Measurements from ENCODE around the gene KCNT1. TPM values are rescaled to one million over a fixed set of nuclear protein-coding genes. Genes with fewer than 3 reads are reported as not detected.

Gene KCNT1
- total RNA-seq, 4 donors from 2014 or later = 0.06 to 0.17 TPM; not detected in 2

GRCh38 chr9:135745189-135745588, 43.2 kb downstream of the KCNT1 start:
- Histone ChIP-seq H3K9me3 (no peaks in the 10 kb centered on the region), H3K27me3 (peaks cover 0 to 96% (median 0%) of the 10 kb centered on the region in 4 donors), H3K4me3 (no peak overlapping the region), H3K36me3 (no peaks in the 10 kb centered on the region), H3K4me1 (peaks cover 0 to 7% (median 0%) of the 10 kb centered on the region in 4 donors), H3K27ac (replicated peaks in 1 of 4) (no peak overlapping the region)
- no peak for TF ChIP-seq EP300 (IDR thresholded peaks at IDR 0.05)
- TF ChIP-seq POLR2AphosphoS5 (IDR thresholded peaks at IDR 0.05) = no peak
- no peak for TF ChIP-seq POLR2A (IDR thresholded peaks at IDR 0.05; ENCODE audit: low read depth)
- TF ChIP-seq, protein P1, sequence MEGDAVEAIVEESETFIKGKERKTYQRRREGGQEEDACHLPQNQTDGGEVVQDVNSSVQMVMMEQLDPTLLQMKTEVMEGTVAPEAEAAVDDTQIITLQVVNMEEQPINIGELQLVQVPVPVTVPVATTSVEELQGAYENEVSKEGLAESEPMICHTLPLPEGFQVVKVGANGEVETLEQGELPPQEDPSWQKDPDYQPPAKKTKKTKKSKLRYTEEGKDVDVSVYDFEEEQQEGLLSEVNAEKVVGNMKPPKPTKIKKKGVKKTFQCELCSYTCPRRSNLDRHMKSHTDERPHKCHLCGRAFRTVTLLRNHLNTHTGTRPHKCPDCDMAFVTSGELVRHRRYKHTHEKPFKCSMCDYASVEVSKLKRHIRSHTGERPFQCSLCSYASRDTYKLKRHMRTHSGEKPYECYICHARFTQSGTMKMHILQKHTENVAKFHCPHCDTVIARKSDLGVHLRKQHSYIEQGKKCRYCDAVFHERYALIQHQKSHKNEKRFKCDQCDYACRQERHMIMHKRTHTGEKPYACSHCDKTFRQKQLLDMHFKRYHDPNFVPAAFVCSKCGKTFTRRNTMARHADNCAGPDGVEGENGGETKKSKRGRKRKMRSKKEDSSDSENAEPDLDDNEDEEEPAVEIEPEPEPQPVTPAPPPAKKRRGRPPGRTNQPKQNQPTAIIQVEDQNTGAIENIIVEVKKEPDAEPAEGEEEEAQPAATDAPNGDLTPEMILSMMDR (IDR thresholded peaks at IDR 0.05) = no peak
- DNase-seq (ENCODE audit: extremely low spot score) = no peak
- intact Hi-C loops (cut with DNase I) = no loop called here
- 93% methylated on average over 15 of the region's 21 CpGs for WGBS

DNA sequence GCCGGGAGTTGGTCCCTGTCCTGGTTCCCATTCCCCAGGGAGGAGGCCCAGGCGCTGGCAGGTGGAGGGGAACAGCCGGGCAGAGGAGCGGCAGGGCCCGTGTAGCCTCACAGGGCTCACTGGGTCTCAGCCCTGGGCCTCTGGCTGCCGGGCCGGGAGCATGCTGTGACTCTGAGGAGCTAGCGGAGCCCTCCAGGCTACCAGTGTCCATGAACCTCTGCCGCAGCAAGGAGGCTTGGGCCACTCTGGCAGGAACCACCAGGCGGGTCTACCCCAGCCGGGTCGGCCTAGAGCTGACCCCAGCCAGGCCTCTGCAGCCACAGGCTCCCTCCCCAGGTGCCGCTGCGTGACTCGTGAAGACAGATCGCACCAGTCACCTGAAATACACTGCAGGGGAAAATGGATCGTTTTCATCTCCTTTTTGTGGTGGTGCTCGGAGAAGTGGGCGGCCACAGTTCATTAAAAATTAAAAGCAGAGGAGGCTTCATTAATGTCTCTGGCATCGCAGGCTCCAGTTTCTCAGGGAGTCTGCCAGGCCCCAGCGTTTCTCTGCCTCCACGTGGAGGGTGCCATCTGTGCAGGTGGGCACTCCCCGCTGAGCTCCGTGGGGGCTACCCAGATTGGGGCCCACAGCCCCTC, 43.8 kb downstream of the KCNT1 start:
- Histone ChIP-seq H3K4me1 (peaks cover 0 to 7% (median 0%) of the 10 kb centered on the region in 4 donors), H3K36me3 (no peaks in the 10 kb centered on the region), H3K27me3 (peaks cover 0 to 96% (median 0%) of the 10 kb centered on the region in 4 donors), H3K27ac (replicated peaks in 1 of 4) (no peak overlapping the region), H3K4me3 (no peak overlapping the region), H3K9me3 (no peaks in the 10 kb centered on the region)
- intact Hi-C loops (cut with DNase I) = no loop called here
- 79% methylated on average over 22 of the region's 24 CpGs for WGBS
- no peak for DNase-seq (ENCODE audit: extremely low spot score)
- TF ChIP-seq POLR2A (IDR thresholded peaks at IDR 0.05; ENCODE audit: low read depth) (no peak), POLR2AphosphoS5 (IDR thresholded peaks at IDR 0.05) (no peak), EP300 (IDR thresholded peaks at IDR 0.05) (no peak)
- TF ChIP-seq, protein P1 (IDR thresholded peaks at IDR 0.05) = no peak

DNA sequence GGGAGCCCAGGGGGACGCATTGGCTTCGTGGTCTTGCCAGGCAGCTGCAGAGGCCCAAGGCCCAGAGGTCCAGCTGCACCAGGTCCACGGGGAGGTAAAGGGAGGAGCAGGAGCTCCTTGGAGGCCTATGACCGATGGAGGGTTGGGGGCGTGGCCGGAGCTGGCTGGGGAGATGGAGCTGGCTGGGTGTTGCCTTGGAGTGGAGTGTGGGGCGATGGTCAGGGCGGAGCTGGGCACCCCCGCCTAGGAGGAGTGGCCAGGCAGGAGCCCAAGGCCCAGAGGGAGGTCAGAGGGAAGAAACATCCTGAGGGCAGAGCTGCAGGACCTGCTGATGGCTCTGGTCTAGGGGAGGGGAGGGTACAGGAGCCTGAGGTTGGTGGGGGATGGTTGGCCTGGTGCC, 44.6 kb downstream of the KCNT1 start:
- Histone ChIP-seq H3K27me3 (peaks cover 0 to 96% (median 0%) of the 10 kb centered on the region in 4 donors), H3K4me1 (peaks cover 0 to 7% (median 0%) of the 10 kb centered on the region in 4 donors), H3K27ac (replicated peaks in 1 of 4) (no peak overlapping the region), H3K36me3 (no peaks in the 10 kb centered on the region), H3K4me3 (no peak overlapping the region), H3K9me3 (no peaks in the 10 kb centered on the region)
- intact Hi-C loops (cut with DNase I) = no loop called here
- DNase-seq (ENCODE audit: extremely low spot score) = no peak
- 68% methylated on average over 9 of the region's 9 CpGs for WGBS
- TF ChIP-seq, protein P1 (IDR thresholded peaks at IDR 0.05) = no peak
- no peak for TF ChIP-seq POLR2A (IDR thresholded peaks at IDR 0.05; ENCODE audit: low read depth)
- TF ChIP-seq POLR2AphosphoS5 (IDR thresholded peaks at IDR 0.05) = no peak
- no peak for TF ChIP-seq EP300 (IDR thresholded peaks at IDR 0.05)

GRCh38 chr9:135747311-135747710, 45.3 kb downstream of the KCNT1 start:
- TF ChIP-seq POLR2A (IDR thresholded peaks at IDR 0.05; ENCODE audit: low read depth) = no peak
- TF ChIP-seq, protein P1 (IDR thresholded peaks at IDR 0.05) = no peak
- TF ChIP-seq POLR2AphosphoS5 (IDR thresholded peaks at IDR 0.05) = no peak
- TF ChIP-seq EP300 (IDR thresholded peaks at IDR 0.05) = no peak
- no peak for DNase-seq (ENCODE audit: extremely low spot score)
- intact Hi-C loops (cut with DNase I) = no loop called here
- H3K9me3 ChIP-seq = no peaks in the 10 kb centered on the region
- peaks cover 0 to 88% (median 0%) of the 10 kb centered on the region in 4 donors for H3K27me3 ChIP-seq
- H3K36me3 ChIP-seq = no peaks in the 10 kb centered on the region
- H3K4me1 ChIP-seq = peaks cover 0 to 7% (median 0%) of the 10 kb centered on the region in 4 donors
- no peak overlapping the region for H3K27ac ChIP-seq (replicated peaks in 1 of 4)
- no peak overlapping the region for H3K4me3 ChIP-seq
- 58% methylated on average over 8 of the region's 13 CpGs for WGBS
